Loucy (cell line): ENCODE results near the gene ATP1A2.

Experiments
- H2AFZ ChIP-seq: fragments of 200-600 bp; sonication (generic); 2 replicates; pipeline ENCODE4 v1.6.0; 2016; ENCODE audit warnings: antibody characterized with exemption, mild to moderate bottlenecking, low read length, moderate library complexity
- H3F3A ChIP-seq: fragments of 200-600 bp; 2 replicates; pipeline ENCODE4 v1.6.0; 2016; ENCODE audit warnings: antibody characterized with exemption, low read depth, mild to moderate bottlenecking
- H3K27me3 ChIP-seq: fragments of 200-600 bp; sonication (generic); 2 replicates; pipeline ENCODE4 v1.6.1; 2014; ENCODE audit warnings: low read length, mild to moderate bottlenecking; ENCODE audit not compliant: insufficient read depth, poor library complexity, severe bottlenecking
- H3K36me3 ChIP-seq: fragments of 200-600 bp; sonication (generic); 2 replicates; pipeline ENCODE4 v1.6.1; 2016; ENCODE audit warnings: low read length; ENCODE audit not compliant: insufficient read depth
- H3K4me1 ChIP-seq: fragments of 200-600 bp; sonication (generic); 2 replicates; pipeline ENCODE4 v1.5.1; 2014; ENCODE audit warnings: low read length, mild to moderate bottlenecking; ENCODE audit not compliant: insufficient read depth, poor library complexity, severe bottlenecking
- H3K4me2 ChIP-seq: fragments of 200-600 bp; sonication (generic); 2 replicates; pipeline ENCODE4 v1.6.0; 2014; ENCODE audit warnings: antibody characterized with exemption, low read length, low read depth, mild to moderate bottlenecking; ENCODE audit not compliant: poor library complexity, severe bottlenecking
- H3K4me3 ChIP-seq: fragments of 200-600 bp; sonication (generic); 2 replicates; pipeline ENCODE4 v1.5.1; 2014; ENCODE audit warnings: low read length, mild to moderate bottlenecking, mixed read lengths; ENCODE audit not compliant: poor library complexity, severe bottlenecking
- H3K79me2 ChIP-seq: fragments of 200-600 bp; sonication (generic); 2 replicates; pipeline ENCODE4 v1.6.1; 2014; ENCODE audit warnings: low read length; ENCODE audit not compliant: insufficient read depth
- H3K9ac ChIP-seq: fragments of 200-600 bp; sonication (generic); 2 replicates; pipeline ENCODE4 v1.6.0; 2014; ENCODE audit warnings: mild to moderate bottlenecking, low read depth, low read length, moderate library complexity; ENCODE audit not compliant: poor library complexity, severe bottlenecking
- H3K9me2 ChIP-seq: fragments of 200-600 bp; sonication (generic); replicated peaks from 2 replicates; pipeline ENCODE4 v1.6.1; 2016; ENCODE audit warnings: low read depth, low read length, mixed read lengths
- H3K9me3 ChIP-seq: fragments of 200-600 bp; sonication (generic); 2 replicates; pipeline ENCODE4 v1.6.1; 2014; ENCODE audit warnings: mild to moderate bottlenecking, antibody characterized with exemption, low read length, low read depth; ENCODE audit not compliant: insufficient read depth
- H4K20me1 ChIP-seq: fragments of 200-600 bp; sonication (generic); 2 replicates; pipeline ENCODE4 v1.6.0; 2014; ENCODE audit warnings: antibody characterized with exemption, low read length, mild to moderate bottlenecking; ENCODE audit not compliant: insufficient read depth, poor library complexity, severe bottlenecking
- EZH2phosphoT487 ChIP-seq: fragments of 200-600 bp; IDR thresholded peaks from 2 replicates; pipeline ENCODE4 v1.6.1; 2018; ENCODE audit warnings: antibody characterized with exemption, mild to moderate bottlenecking, moderate library complexity, borderline replicate concordance
- TF ChIP-seq, protein P1 (sequence below): fragments of 200-600 bp; sonication (generic); conservative IDR thresholded peaks from 2 replicates; pipeline ENCODE4 v1.5.1; 2014; ENCODE audit warnings: mild to moderate bottlenecking, antibody characterized with exemption, low read length

Gene ATP1A2

DNA sequence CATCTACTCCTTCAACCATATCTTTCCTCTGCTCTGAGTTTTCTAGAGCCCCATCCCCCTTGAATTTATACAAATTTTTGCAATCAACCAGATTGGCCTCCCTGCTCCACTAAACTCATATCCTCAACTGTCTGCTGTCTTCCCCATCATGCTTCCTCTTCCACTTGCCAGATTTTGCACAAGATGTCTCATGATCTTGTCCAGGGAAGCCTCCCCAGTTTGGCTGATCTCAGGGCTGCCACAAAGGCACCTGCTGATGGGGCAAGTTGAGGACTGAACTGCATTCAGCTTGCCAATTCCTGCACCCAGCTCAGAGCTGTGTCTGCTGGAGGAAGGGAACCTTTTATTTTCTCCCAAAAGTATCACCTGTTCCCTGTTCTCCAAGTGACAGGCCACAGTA, 38.1 kb upstream of the ATP1A2 start:
- Histone ChIP-seq H3K9ac (no peak overlapping the region), H4K20me1 (no peaks in the 10 kb centered on the region), H3F3A (no peaks in the 10 kb centered on the region), H3K36me3 (no peaks in the 10 kb centered on the region), H3K9me3 (no peaks in the 10 kb centered on the region), H3K79me2 (no peaks in the 10 kb centered on the region), H3K4me2 (no peak overlapping the region), H3K9me2 (no peaks in the 10 kb centered on the region), H3K27me3 (no peaks in the 10 kb centered on the region), H2AFZ (no peak overlapping the region), H3K4me1 (no peaks in the 10 kb centered on the region), H3K4me3 (no peak overlapping the region)
- TF ChIP-seq, protein P1, sequence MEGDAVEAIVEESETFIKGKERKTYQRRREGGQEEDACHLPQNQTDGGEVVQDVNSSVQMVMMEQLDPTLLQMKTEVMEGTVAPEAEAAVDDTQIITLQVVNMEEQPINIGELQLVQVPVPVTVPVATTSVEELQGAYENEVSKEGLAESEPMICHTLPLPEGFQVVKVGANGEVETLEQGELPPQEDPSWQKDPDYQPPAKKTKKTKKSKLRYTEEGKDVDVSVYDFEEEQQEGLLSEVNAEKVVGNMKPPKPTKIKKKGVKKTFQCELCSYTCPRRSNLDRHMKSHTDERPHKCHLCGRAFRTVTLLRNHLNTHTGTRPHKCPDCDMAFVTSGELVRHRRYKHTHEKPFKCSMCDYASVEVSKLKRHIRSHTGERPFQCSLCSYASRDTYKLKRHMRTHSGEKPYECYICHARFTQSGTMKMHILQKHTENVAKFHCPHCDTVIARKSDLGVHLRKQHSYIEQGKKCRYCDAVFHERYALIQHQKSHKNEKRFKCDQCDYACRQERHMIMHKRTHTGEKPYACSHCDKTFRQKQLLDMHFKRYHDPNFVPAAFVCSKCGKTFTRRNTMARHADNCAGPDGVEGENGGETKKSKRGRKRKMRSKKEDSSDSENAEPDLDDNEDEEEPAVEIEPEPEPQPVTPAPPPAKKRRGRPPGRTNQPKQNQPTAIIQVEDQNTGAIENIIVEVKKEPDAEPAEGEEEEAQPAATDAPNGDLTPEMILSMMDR, result no peak
- TF ChIP-seq EZH2phosphoT487, result no peak

- peak overlapping the region; percentile 62 for H2AFZ ChIP-seq
Measured at GRCh38 chr1:160078512-160079195, 36.9 kb upstream of the ATP1A2 start.

DNA sequence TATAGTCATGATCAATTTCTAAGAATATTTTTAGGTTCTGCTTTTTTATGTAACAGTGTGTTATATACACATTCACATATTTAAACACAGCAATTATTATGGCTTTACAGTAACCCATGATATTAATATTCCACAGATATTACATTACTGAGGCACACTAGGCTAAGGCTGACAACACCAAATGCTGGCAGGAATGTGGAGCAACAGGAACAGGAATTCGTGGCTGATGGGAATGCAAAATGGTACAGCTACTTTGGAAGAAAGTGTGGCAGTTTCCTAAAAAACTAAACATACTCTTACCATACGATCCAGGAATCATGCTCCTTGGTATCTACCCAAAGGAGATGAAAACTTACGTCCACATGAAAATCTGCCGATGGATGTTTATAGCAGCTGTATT, 36.1 kb upstream of the ATP1A2 start:
- no peak for TF ChIP-seq EZH2phosphoT487
- TF ChIP-seq, protein P1, result no peak
- H3K9me2 ChIP-seq, result no peaks in the 10 kb centered on the region
- no peaks in the 10 kb centered on the region for H3K9me3 ChIP-seq
- H3K4me3 ChIP-seq, result no peak overlapping the region
- H3K27me3 ChIP-seq, result no peaks in the 10 kb centered on the region
- H3F3A ChIP-seq, result no peaks in the 10 kb centered on the region
- no peak overlapping the region for H3K4me2 ChIP-seq
- no peaks in the 10 kb centered on the region for H3K36me3 ChIP-seq
- no peak overlapping the region for H3K9ac ChIP-seq
- no peaks in the 10 kb centered on the region for H3K4me1 ChIP-seq
- no peaks in the 10 kb centered on the region for H4K20me1 ChIP-seq
- H2AFZ ChIP-seq, result no peak overlapping the region
- no peaks in the 10 kb centered on the region for H3K79me2 ChIP-seq

More at GRCh38 chr1:160078512-160079195, 36.9 kb upstream of the ATP1A2 start:
- Histone ChIP-seq H3K4me3 (no peak overlapping the region), H3K4me1 (no peaks in the 10 kb centered on the region), H3K9me3 (no peaks in the 10 kb centered on the region), H3F3A (no peaks in the 10 kb centered on the region), H3K9ac (no peak overlapping the region), H4K20me1 (no peaks in the 10 kb centered on the region), H3K27me3 (no peaks in the 10 kb centered on the region), H3K9me2 (no peaks in the 10 kb centered on the region), H3K4me2 (peak overlapping the region; percentile 28), H3K36me3 (no peaks in the 10 kb centered on the region), H3K79me2 (no peaks in the 10 kb centered on the region)
- TF ChIP-seq, protein P1, result peak; percentile 98
- TF ChIP-seq EZH2phosphoT487, result no peak
